Ishikawa (cell line): ENCODE results near the gene POSTN.

Source experiments
- CEBPB ChIP-seq: IDR thresholded peaks from 2 replicates; pipeline ENCODE4 v1.6.1; 2012
- CREB1 ChIP-seq: IDR thresholded peaks from 2 replicates; pipeline ENCODE4 v1.6.1; 2012; ENCODE audit warnings: low read depth
- EGR1 ChIP-seq: IDR thresholded peaks from 2 replicates; pipeline ENCODE4 v1.6.1; 2012
- EP300 ChIP-seq: IDR thresholded peaks from 2 replicates; pipeline ENCODE4 v1.6.1; 2012; ENCODE audit warnings: borderline replicate concordance
- FOXM1 ChIP-seq: IDR thresholded peaks from 2 replicates; pipeline ENCODE4 v1.6.1; 2012; ENCODE audit warnings: low read depth, borderline replicate concordance
- NFIC ChIP-seq: IDR thresholded peaks from 2 replicates; pipeline ENCODE4 v1.6.1; 2012
- RAD21 ChIP-seq: IDR thresholded peaks from 2 replicates; pipeline ENCODE4 v1.6.1; 2012; ENCODE audit warnings: low read depth
- TAF1 ChIP-seq: IDR thresholded peaks from 2 replicates; pipeline ENCODE4 v1.6.1; 2012; ENCODE audit warnings: low read depth, mild to moderate bottlenecking
- TCF12 ChIP-seq: IDR thresholded peaks from 2 replicates; pipeline ENCODE4 v1.6.1; 2012; ENCODE audit warnings: low read depth
- TEAD4 ChIP-seq: IDR thresholded peaks from 2 replicates; pipeline ENCODE4 v1.6.1; 2012
- YY1 ChIP-seq: IDR thresholded peaks from 2 replicates; pipeline ENCODE4 v1.6.1; 2012; ENCODE audit warnings: low read depth
- ZBTB7A ChIP-seq: IDR thresholded peaks from 2 replicates; pipeline ENCODE4 v1.6.1; 2012; ENCODE audit warnings: low read depth
- TF ChIP-seq, protein P1 (sequence below): IDR thresholded peaks from 2 replicates; pipeline ENCODE4 v1.6.1; 2012
- TF ChIP-seq, protein P2 (sequence below): IDR thresholded peaks from 2 replicates; pipeline ENCODE4 v1.6.1; 2012
- TF ChIP-seq, protein P3 (sequence below): IDR thresholded peaks from 2 replicates; pipeline ENCODE4 v1.6.1; 2012; ENCODE audit warnings: low read depth, mild to moderate bottlenecking

The POSTN gene

DNA sequence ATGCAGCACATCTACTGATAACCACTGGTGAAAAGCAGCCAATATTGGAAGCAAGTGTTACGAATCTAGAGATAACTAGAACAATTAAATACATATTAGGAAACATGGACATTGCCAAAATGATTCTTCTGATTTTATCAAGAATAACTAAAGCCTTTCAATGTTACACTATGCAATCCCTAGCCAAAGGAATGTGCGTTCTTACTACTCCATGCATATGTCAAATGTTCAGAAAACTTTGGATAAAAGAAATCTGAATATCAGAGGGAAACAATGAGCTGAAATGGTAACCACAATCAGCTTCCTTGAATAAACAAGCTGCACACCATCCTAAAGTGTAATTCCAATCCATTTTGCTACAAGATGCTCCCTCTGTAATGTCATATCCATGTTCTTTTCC lies 951 bp upstream of the POSTN start:
- TF ChIP-seq RAD21 (no peak), EGR1 (no peak), TAF1 (no peak), CREB1 (no peak), NFIC (no peak), ZBTB7A (no peak), YY1 (no peak)
- TF ChIP-seq, protein P1, sequence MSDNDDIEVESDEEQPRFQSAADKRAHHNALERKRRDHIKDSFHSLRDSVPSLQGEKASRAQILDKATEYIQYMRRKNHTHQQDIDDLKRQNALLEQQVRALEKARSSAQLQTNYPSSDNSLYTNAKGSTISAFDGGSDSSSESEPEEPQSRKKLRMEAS: no peak
- TF ChIP-seq, protein P2, sequence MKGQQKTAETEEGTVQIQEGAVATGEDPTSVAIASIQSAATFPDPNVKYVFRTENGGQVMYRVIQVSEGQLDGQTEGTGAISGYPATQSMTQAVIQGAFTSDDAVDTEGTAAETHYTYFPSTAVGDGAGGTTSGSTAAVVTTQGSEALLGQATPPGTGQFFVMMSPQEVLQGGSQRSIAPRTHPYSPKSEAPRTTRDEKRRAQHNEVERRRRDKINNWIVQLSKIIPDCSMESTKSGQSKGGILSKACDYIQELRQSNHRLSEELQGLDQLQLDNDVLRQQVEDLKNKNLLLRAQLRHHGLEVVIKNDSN: no peak
- TF ChIP-seq, protein P3, sequence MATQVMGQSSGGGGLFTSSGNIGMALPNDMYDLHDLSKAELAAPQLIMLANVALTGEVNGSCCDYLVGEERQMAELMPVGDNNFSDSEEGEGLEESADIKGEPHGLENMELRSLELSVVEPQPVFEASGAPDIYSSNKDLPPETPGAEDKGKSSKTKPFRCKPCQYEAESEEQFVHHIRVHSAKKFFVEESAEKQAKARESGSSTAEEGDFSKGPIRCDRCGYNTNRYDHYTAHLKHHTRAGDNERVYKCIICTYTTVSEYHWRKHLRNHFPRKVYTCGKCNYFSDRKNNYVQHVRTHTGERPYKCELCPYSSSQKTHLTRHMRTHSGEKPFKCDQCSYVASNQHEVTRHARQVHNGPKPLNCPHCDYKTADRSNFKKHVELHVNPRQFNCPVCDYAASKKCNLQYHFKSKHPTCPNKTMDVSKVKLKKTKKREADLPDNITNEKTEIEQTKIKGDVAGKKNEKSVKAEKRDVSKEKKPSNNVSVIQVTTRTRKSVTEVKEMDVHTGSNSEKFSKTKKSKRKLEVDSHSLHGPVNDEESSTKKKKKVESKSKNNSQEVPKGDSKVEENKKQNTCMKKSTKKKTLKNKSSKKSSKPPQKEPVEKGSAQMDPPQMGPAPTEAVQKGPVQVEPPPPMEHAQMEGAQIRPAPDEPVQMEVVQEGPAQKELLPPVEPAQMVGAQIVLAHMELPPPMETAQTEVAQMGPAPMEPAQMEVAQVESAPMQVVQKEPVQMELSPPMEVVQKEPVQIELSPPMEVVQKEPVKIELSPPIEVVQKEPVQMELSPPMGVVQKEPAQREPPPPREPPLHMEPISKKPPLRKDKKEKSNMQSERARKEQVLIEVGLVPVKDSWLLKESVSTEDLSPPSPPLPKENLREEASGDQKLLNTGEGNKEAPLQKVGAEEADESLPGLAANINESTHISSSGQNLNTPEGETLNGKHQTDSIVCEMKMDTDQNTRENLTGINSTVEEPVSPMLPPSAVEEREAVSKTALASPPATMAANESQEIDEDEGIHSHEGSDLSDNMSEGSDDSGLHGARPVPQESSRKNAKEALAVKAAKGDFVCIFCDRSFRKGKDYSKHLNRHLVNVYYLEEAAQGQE: no peak

DNA sequence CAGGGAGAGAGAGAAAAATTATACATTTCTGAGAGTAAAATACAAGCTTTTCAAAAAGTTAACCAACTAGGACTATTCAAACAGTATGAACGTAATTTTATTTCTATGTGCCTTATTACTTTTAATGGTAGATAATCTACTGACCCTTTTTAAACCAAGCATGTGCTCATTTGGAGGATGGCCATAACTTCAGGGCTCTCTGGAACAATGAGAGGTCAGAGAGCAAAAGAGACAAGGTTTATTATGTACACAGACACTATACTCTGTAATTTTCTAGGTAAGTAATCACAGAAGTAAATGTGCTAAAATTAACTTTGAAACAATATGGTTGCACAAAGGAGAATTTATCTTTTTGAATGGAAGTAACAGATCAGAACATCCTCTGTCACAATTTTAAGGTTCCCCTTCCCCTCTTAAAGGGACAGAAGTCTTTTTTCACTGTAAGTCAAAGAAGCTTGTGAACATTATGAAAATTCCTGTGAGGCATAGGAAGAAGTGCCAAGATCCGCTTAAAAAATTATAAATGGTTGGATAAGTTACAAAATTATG lies 1.0 kb downstream of the POSTN start:
- TF ChIP-seq RAD21 (no peak), YY1 (no peak), ZBTB7A (no peak), EP300 (no peak), EGR1 (no peak), CEBPB (no peak), TEAD4 (no peak), TCF12 (no peak), NFIC (no peak), TAF1 (no peak), FOXM1 (no peak), CREB1 (no peak)
- TF ChIP-seq, protein P1: no peak
- TF ChIP-seq, protein P2: no peak
- TF ChIP-seq, protein P3: no peak

DNA sequence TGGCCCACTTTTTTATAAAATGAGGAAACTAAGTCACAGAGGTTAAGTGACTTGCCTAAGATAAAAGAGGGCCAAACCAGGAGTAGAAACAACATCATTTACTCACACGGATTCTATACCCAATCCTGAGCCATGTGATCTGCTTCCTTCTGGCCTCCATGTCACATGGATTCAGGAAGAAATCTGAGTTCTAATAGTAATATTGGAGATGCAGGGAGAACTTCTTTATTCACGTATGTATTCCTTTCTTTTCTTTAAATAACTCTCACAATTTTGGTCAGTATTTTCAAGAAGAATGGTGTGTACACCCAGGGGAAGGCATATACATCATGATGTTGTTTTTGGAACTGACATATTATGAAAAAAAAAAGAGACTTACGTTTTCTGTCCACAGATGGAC lies 1.8 kb downstream of the POSTN start:
- TF ChIP-seq YY1: no peak
- no peak for TF ChIP-seq TCF12
- TF ChIP-seq, protein P3: no peak
- TF ChIP-seq EGR1: no peak
- no peak for TF ChIP-seq ZBTB7A
- TF ChIP-seq, protein P1: no peak
- TF ChIP-seq CEBPB: no peak
- TF ChIP-seq, protein P2: no peak
- no peak for TF ChIP-seq TEAD4

DNA sequence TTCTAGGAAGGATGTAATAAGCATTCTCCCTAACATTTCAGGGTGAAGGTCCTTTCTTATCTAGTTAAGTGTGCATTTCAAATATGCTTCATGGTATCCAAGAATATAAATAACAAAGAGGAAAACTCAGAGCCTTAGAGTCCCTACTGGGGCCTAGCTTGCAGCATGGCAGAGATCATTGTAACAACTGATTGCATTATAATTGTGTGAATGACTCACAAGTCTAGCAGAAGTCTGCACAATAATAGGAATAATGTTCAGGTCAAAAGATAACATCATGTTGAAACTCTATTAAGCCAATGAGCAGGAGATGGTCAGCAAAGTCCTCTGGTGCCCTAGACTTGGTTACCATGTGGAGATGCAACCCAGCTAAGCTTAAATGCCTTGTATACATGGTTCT lies 3.4 kb downstream of the POSTN start:
- no peak for TF ChIP-seq YY1
- TF ChIP-seq CEBPB: no peak
- no peak for TF ChIP-seq FOXM1
- no peak for TF ChIP-seq NFIC
- TF ChIP-seq CREB1: no peak
- TF ChIP-seq, protein P2: no peak
- TF ChIP-seq TCF12: no peak
